Natural killer cell (primary cell): ENCODE data around the gene PTPRM. TPM values are rescaled to one million over a fixed set of nuclear protein-coding genes. Genes with fewer than 3 reads are reported as not detected.

Experiments used
- ATAC-seq, 3 donors: fragments of 150-1000 bp in 2 of 3; fragments of 200-7000 bp in 1 of 3; cut with Tn5 transposase; 1 replicate in 1 of 3; 2 replicates in 2 of 3; pipeline ENCODE4 v1.10.0; 2021; ENCODE audit warnings: mild to moderate bottlenecking in 2 of 3, moderate library complexity in 2 of 3
- DNase-seq, 2 donors: peaks; one replicate each; pipeline versions ENCODE4 v3.0.0 to v3.0.0-alpha.2; 2013 to 2021; ENCODE audit warnings: mixed read lengths in 1 of 2
- H3K27ac ChIP-seq: one replicate; pipeline ENCODE4 v1.5.1; 2013; ENCODE audit warnings: mild to moderate bottlenecking, low read length
- H3K27me3 ChIP-seq: one replicate; pipeline ENCODE4 v1.6.1; 2013; ENCODE audit warnings: low read length; ENCODE audit not compliant: control insufficient read depth, insufficient read depth
- H3K36me3 ChIP-seq: one replicate; pipeline ENCODE4 v1.6.1; 2013; ENCODE audit warnings: low read length; ENCODE audit not compliant: control insufficient read depth, insufficient read depth
- H3K4me1 ChIP-seq: one replicate; pipeline ENCODE4 v1.6.1; 2013; ENCODE audit warnings: low read length; ENCODE audit not compliant: control insufficient read depth, insufficient read depth
- H3K4me3 ChIP-seq: one replicate; pipeline ENCODE4 v1.5.1; 2013; ENCODE audit warnings: low read length
- H3K9me3 ChIP-seq: one replicate; pipeline ENCODE4 v1.6.1; 2013; ENCODE audit warnings: low read length; ENCODE audit not compliant: control insufficient read depth, insufficient read depth
- H3K27ac Mint-ChIP-seq, 2 donors: one replicate each; pipeline ENCODE4 v1.8.0; 2022; ENCODE audit warnings: mild to moderate bottlenecking in 2 of 2, mixed read lengths in 2 of 2, moderate library complexity in 1 of 2
- H3K27me3 Mint-ChIP-seq, 2 donors: one replicate each; pipeline ENCODE4 v1.8.0; 2022; ENCODE audit warnings: low read depth in 2 of 2, mixed read lengths in 2 of 2
- H3K36me3 Mint-ChIP-seq: one replicate; pipeline ENCODE4 v1.8.0; 2022; ENCODE audit warnings: mixed read lengths
- H3K4me1 Mint-ChIP-seq, 2 donors: one replicate each; pipeline ENCODE4 v1.8.0; 2022; ENCODE audit warnings: mixed read lengths in 2 of 2
- H3K4me3 Mint-ChIP-seq: one replicate; pipeline ENCODE4 v1.8.0; 2022; ENCODE audit warnings: mild to moderate bottlenecking, moderate library complexity, mixed read lengths
- H3K9me3 Mint-ChIP-seq, 2 donors: one replicate each; pipeline ENCODE4 v1.8.0; 2022; ENCODE audit warnings: mixed read lengths in 2 of 2
- CTCF ChIP-seq: fragments of 200-600 bp; IDR thresholded peaks from one replicate; pipeline ENCODE4 v1.8.0; 2022; ENCODE audit warnings: antibody characterized with exemption
- whole genome bisulfite sequencing: methylation state at CpG from one replicate; pipeline ENCODE4 v1.1.7; 2013; ENCODE audit warnings: missing lambda C conversion rate; ENCODE audit not compliant: insufficient coverage; 5-methylcytosine and 5-hydroxymethylcytosine counted together
- intact Hi-C: fragments of 100-400 bp; cut with micrococcal nuclease; formaldehyde crosslinking; loops from one replicate; pipeline ENCODE4 v1.14.2; 2022
- total RNA-seq, 4 donors: library from RNA; stranded (reverse); fragments of 120-200 nt in 1 of 4; gene quantifications; one replicate each; pipeline versions ENCODE4 v1.2.3 to v1.2.4, GENCODE V29; 2013 to 2022

The PTPRM gene
- total RNA-seq, 3 donors from 2014 or later (not counting 1 experiment from before 2014, with no cell fraction given), result 5.0 to 13.2 (median 12.1) TPM

- no peak for TF ChIP-seq CTCF
- intact Hi-C loops, result no loop called here
- 90% methylated on average over 1 of the region's 1 CpG for WGBS
- Histone ChIP-seq H3K27me3 (no peaks in the 10 kb centered on the region), H3K27ac (no peak overlapping the region), H3K36me3 (no peaks in the 10 kb centered on the region), H3K4me3 (no peak overlapping the region), H3K4me1 (no peaks in the 10 kb centered on the region), H3K9me3 (no peaks in the 10 kb centered on the region)
- Mint-ChIP-seq H3K9me3 (peaks cover 0 to 5% of the 10 kb centered on the region in 2 donors), H3K4me1 (no peaks in the 10 kb centered on the region), H3K4me3 (no peak overlapping the region), H3K36me3 (no peaks in the 10 kb centered on the region), H3K27me3 (no peaks in the 10 kb centered on the region), H3K27ac (no peak overlapping the region)
- ATAC-seq, result no peak
- no peak for DNase-seq
These were observed 759.8 kb downstream of the PTPRM start for GRCh38 chr18:8326763-8327394.

GRCh38 chr18:8328126-8328525 is 761.0 kb downstream of the PTPRM start:
- DNase-seq (no peak), ATAC-seq (no peak)
- no peak overlapping the region for H3K4me3 Mint-ChIP-seq
- intact Hi-C loops, result no loop called here
- H3K9me3 ChIP-seq, result no peaks in the 10 kb centered on the region
- no peaks in the 10 kb centered on the region for H3K4me1 Mint-ChIP-seq
- no peaks in the 10 kb centered on the region for H3K36me3 ChIP-seq
- no peaks in the 10 kb centered on the region for H3K4me1 ChIP-seq
- no peak overlapping the region for H3K27ac Mint-ChIP-seq
- no peaks in the 10 kb centered on the region for H3K27me3 ChIP-seq
- H3K27me3 Mint-ChIP-seq, result no peaks in the 10 kb centered on the region
- H3K27ac ChIP-seq, result no peak overlapping the region
- WGBS, result 70% methylated on average over 2 of the region's 2 CpGs
- peaks cover 0 to 5% of the 10 kb centered on the region in 2 donors for H3K9me3 Mint-ChIP-seq
- no peak overlapping the region for H3K4me3 ChIP-seq
- H3K36me3 Mint-ChIP-seq, result no peaks in the 10 kb centered on the region
- no peak for TF ChIP-seq CTCF

GRCh38 chr18:8329186-8329771 is 762.2 kb downstream of the PTPRM start:
- Histone ChIP-seq H3K36me3 (no peaks in the 10 kb centered on the region), H3K4me3 (no peak overlapping the region), H3K9me3 (no peaks in the 10 kb centered on the region), H3K27me3 (no peaks in the 10 kb centered on the region), H3K4me1 (no peaks in the 10 kb centered on the region), H3K27ac (no peak overlapping the region)
- DNase-seq, result no peak
- no peaks in the 10 kb centered on the region for H3K36me3 Mint-ChIP-seq
- H3K4me3 Mint-ChIP-seq, result no peak overlapping the region
- H3K27ac Mint-ChIP-seq, result no peak overlapping the region
- no peaks in the 10 kb centered on the region for H3K4me1 Mint-ChIP-seq
- TF ChIP-seq CTCF, result no peak
- intact Hi-C loops, result no loop called here
- H3K27me3 Mint-ChIP-seq, result no peaks in the 10 kb centered on the region
- no peak for ATAC-seq
- peaks cover 0 to 5% of the 10 kb centered on the region in 2 donors for H3K9me3 Mint-ChIP-seq
- WGBS, result 75% methylated on average over 3 of the region's 5 CpGs

- H3K36me3 Mint-ChIP-seq, result no peaks in the 10 kb centered on the region
- DNase-seq, result no peak
- no peaks in the 10 kb centered on the region for H3K27me3 ChIP-seq
- no peaks in the 10 kb centered on the region for H3K4me1 ChIP-seq
- TF ChIP-seq CTCF, result no peak
- H3K9me3 Mint-ChIP-seq, result peaks cover 0 to 5% of the 10 kb centered on the region in 2 donors
- H3K4me1 Mint-ChIP-seq, result no peaks in the 10 kb centered on the region
- no peak for ATAC-seq
- H3K9me3 ChIP-seq, result no peaks in the 10 kb centered on the region
- no peaks in the 10 kb centered on the region for H3K36me3 ChIP-seq
- H3K27ac ChIP-seq, result no peak overlapping the region
- H3K27ac Mint-ChIP-seq, result no peak overlapping the region
- WGBS, result 97% methylated on average over 10 of the region's 10 CpGs
- no peaks in the 10 kb centered on the region for H3K27me3 Mint-ChIP-seq
- intact Hi-C loops, result no loop called here
- no peak overlapping the region for H3K4me3 ChIP-seq
- H3K4me3 Mint-ChIP-seq, result no peak overlapping the region
These were observed 763.5 kb downstream of the PTPRM start for GRCh38 chr18:8330575-8330974.
